K562 (cell line): ENCODE data around the gene SHB.

ENCODE experiments used
- E2F5 ChIP-seq: sonication (generic); formaldehyde crosslinking; IDR thresholded peaks from 2 replicates; pipeline ENCODE4 v1.8.0; 2022; ENCODE audit warnings: mild to moderate bottlenecking, missing genetic modification reagents
- E2F8 ChIP-seq: fragments of 450-650 bp; IDR thresholded peaks from 2 replicates; pipeline ENCODE4 v1.7.1; 2018; ENCODE audit warnings: mild to moderate bottlenecking, low read depth; ENCODE audit not compliant: partially characterized antibody
- POLR2AphosphoS5 ChIP-seq: IDR thresholded peaks from 2 replicates; pipeline ENCODE4 v1.6.1; 2011; ENCODE audit warnings: mild to moderate bottlenecking, low read depth, low read length, moderate library complexity; ENCODE audit not compliant: control insufficient read depth, insufficient read depth
- ZBTB8A ChIP-seq: fragments of 450-650 bp; IDR thresholded peaks from 2 replicates; pipeline ENCODE4 v1.6.1; 2018; ENCODE audit warnings: mild to moderate bottlenecking, moderate library complexity; ENCODE audit not compliant: partially characterized antibody

DNA sequence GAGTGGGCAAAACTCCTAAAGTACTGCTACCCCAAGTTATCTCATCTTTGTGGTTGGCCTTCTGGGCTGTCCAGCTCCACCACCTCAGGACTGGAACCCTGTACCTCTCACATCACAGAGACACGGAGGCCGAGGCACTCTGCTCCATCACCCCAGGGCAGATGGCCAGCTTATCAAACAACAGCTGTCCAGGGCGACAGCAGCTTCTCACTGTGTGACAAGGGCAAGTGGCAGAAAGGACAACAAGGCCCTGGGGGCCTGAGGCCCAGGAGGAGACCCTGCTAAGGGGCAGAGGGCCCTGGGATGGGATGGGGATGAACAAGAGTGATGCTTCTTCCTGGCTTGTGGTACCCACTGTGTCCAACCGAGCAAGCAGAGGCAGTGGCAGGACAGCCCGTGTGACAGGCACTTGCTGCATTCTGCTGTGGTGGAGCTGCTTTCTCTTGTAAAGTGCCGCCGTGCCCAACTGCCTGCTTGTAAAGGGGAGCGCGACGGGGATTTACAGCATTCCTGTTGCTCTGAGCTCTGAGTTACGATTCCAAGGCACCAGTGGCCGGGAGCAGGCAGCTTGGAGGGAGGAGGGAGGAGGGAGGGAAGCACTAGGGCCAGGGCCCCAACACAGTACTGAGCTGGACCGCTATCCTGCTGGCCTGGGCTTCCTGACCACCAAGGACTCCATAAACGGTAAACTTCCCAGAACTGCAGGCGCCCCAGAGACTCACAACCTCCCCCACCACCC lies 71.2 kb downstream of the SHB start:
- no peak for TF ChIP-seq E2F8
- TF ChIP-seq POLR2AphosphoS5, result no peak
- TF ChIP-seq ZBTB8A, result no peak
- no peak for TF ChIP-seq E2F5 (CRISPR knock-in tag)
